Neural progenitor cell (in vitro differentiated cells): ENCODE data around the gene SERPINE1.

Experiments used
- CTCF ChIP-seq: fragments of 200-600 bp; sonication (generic); IDR thresholded peaks from 2 replicates; pipeline ENCODE4 v1.5.1; 2017; ENCODE audit warnings: antibody characterized with exemption, mild to moderate bottlenecking
- EZH2 ChIP-seq: fragments of 200-600 bp; sonication (generic); IDR thresholded peaks from 2 replicates; pipeline ENCODE4 v1.6.1; 2017; ENCODE audit warnings: antibody characterized with exemption, mild to moderate bottlenecking, moderate library complexity
- EZH2phosphoT487 ChIP-seq: fragments of 200-600 bp; sonication (generic); IDR thresholded peaks from 2 replicates; pipeline ENCODE4 v1.6.1; 2017; ENCODE audit warnings: antibody characterized with exemption

- TF ChIP-seq EZH2phosphoT487 (no peak), CTCF (no peak), EZH2 (no peak)
Measured at GRCh38 chr7:101162551-101163278, 35.8 kb downstream of the SERPINE1 start.
